ENCODE results near the gene HIVEP1.
"Not testable (repeated sequence)": the region's sequence is repeated elsewhere in the genome, so short reads cannot be mapped to it uniquely, and the experiment has no call there.

HIVEP1 gene

GRCh38 chr6:12103158-12103557, 91.0 kb downstream of the HIVEP1 start:
- no peak overlapping the region for H3K4me2 ChIP-seq (ENCODE audit: low read length)

GRCh38 chr6:12105271-12105670, 93.2 kb downstream of the HIVEP1 start:
- Histone ChIP-seq H3K79me2 (ENCODE audit: low read length) (no peaks in the 10 kb centered on the region), H3K27ac (ENCODE audit: low read length) (no peak overlapping the region), H3K9ac (ENCODE audit: low read length) (no peak overlapping the region), H3K4me2 (ENCODE audit: low read length) (no peak overlapping the region), H3K4me1 (ENCODE audit: low read length) (no peaks in the 10 kb centered on the region), H3K27me3 (ENCODE audit: low read depth, low read length) (no peaks in the 10 kb centered on the region), H2AFZ (ENCODE audit: low read depth, low read length) (no peak overlapping the region), H3K4me3 (ENCODE audit: low read length) (no peak overlapping the region), H3K9me3 (ENCODE audit: insufficient read depth, low read length) (no peaks in the 10 kb centered on the region), H4K20me1 (ENCODE audit: insufficient read depth, low read length) (peaks cover 3% of the 10 kb centered on the region; the same call in 1 of the 2 replicates), H3K36me3 (replicated peaks; ENCODE audit: low read depth, low read length) (no peaks in the 10 kb centered on the region)
- no peak for TF ChIP-seq CTCF (IDR thresholded peaks at IDR 0.05; ENCODE audit: low read depth, low read length)

More at GRCh38 chr6:12103158-12103557, 91.0 kb downstream of the HIVEP1 start:
- no peak overlapping the region for H3K4me3 ChIP-seq (ENCODE audit: low read length)
- H3K9me3 ChIP-seq (ENCODE audit: insufficient read depth, low read length) = no peaks in the 10 kb centered on the region
- H3K9ac ChIP-seq (ENCODE audit: low read length) = no peak overlapping the region
- peaks cover 3% of the 10 kb centered on the region; the same call in 1 of the 2 replicates for H4K20me1 ChIP-seq (ENCODE audit: insufficient read depth, low read length)
- H3K79me2 ChIP-seq (ENCODE audit: low read length) = no peaks in the 10 kb centered on the region
- no peak overlapping the region for H3K27ac ChIP-seq (ENCODE audit: low read length)
- TF ChIP-seq EZH2phosphoT487 (IDR thresholded peaks at IDR 0.05; ENCODE audit: low read depth) (no peak), CTCF (IDR thresholded peaks at IDR 0.05; ENCODE audit: low read depth, low read length) (no peak)
- no peaks in the 10 kb centered on the region for H3K27me3 ChIP-seq (ENCODE audit: low read depth, low read length)
- H2AFZ ChIP-seq (ENCODE audit: low read depth, low read length) = no peak overlapping the region
- no peaks in the 10 kb centered on the region for H3K36me3 ChIP-seq (replicated peaks; ENCODE audit: low read depth, low read length)
- no peaks in the 10 kb centered on the region for H3K4me1 ChIP-seq (ENCODE audit: low read length)

- not testable (repeated sequence) for H4K20me1 ChIP-seq (ENCODE audit: insufficient read depth, low read length); H3K9me3 ChIP-seq (ENCODE audit: insufficient read depth, low read length); H3K4me3 ChIP-seq (ENCODE audit: low read length); H2AFZ ChIP-seq (ENCODE audit: low read depth, low read length); H3K79me2 ChIP-seq (ENCODE audit: low read length); H3K36me3 ChIP-seq (replicated peaks; ENCODE audit: low read depth, low read length); H3K9ac ChIP-seq (ENCODE audit: low read length); H3K4me1 ChIP-seq (ENCODE audit: low read length); H3K27ac ChIP-seq (ENCODE audit: low read length); H3K27me3 ChIP-seq (ENCODE audit: low read depth, low read length); H3K4me2 ChIP-seq (ENCODE audit: low read length)
Observed at GRCh38 chr6:12108376-12108775, 96.3 kb downstream of the HIVEP1 start.

- no peak overlapping the region for H3K4me3 ChIP-seq (ENCODE audit: low read length)
- H3K4me1 ChIP-seq (ENCODE audit: low read length) = peaks cover 24% of the 10 kb centered on the region
- no peak for TF ChIP-seq EZH2phosphoT487 (IDR thresholded peaks at IDR 0.05; ENCODE audit: low read depth)
- H3K4me2 ChIP-seq (ENCODE audit: low read length) = no peak overlapping the region
- H4K20me1 ChIP-seq (ENCODE audit: insufficient read depth, low read length) = no peaks in the 10 kb centered on the region
- no peak overlapping the region for H3K27ac ChIP-seq (ENCODE audit: low read length)
- H3K79me2 ChIP-seq (ENCODE audit: low read length) = no peaks in the 10 kb centered on the region
- no peaks in the 10 kb centered on the region for H3K9me3 ChIP-seq (ENCODE audit: insufficient read depth, low read length)
- no peak overlapping the region for H3K9ac ChIP-seq (ENCODE audit: low read length)
- H3K36me3 ChIP-seq (replicated peaks; ENCODE audit: low read depth, low read length) = no peaks in the 10 kb centered on the region
- no peaks in the 10 kb centered on the region for H3K27me3 ChIP-seq (ENCODE audit: low read depth, low read length)
- H2AFZ ChIP-seq (ENCODE audit: low read depth, low read length) = no peak overlapping the region
Observed at GRCh38 chr6:12110523-12111362, 98.6 kb downstream of the HIVEP1 start.

GRCh38 chr6:12111363-12111670, 99.2 kb downstream of the HIVEP1 start:
- no peaks in the 10 kb centered on the region for H3K79me2 ChIP-seq (ENCODE audit: low read length)
- no peaks in the 10 kb centered on the region for H3K9me3 ChIP-seq (ENCODE audit: insufficient read depth, low read length)
- no peak overlapping the region for H3K4me2 ChIP-seq (ENCODE audit: low read length)
- no peak overlapping the region for H3K27ac ChIP-seq (ENCODE audit: low read length)
- no peaks in the 10 kb centered on the region for H4K20me1 ChIP-seq (ENCODE audit: insufficient read depth, low read length)
- H3K36me3 ChIP-seq (replicated peaks; ENCODE audit: low read depth, low read length) = peaks cover 1% of the 10 kb centered on the region
- no peak overlapping the region for H3K4me3 ChIP-seq (ENCODE audit: low read length)
- no peak overlapping the region for H3K9ac ChIP-seq (ENCODE audit: low read length)
- TF ChIP-seq EZH2phosphoT487 (IDR thresholded peaks at IDR 0.05; ENCODE audit: low read depth) = no peak
- no peak for TF ChIP-seq CTCF (IDR thresholded peaks at IDR 0.05; ENCODE audit: low read depth, low read length)
- no peak overlapping the region for H2AFZ ChIP-seq (ENCODE audit: low read depth, low read length)
- peaks cover 30% of the 10 kb centered on the region for H3K4me1 ChIP-seq (ENCODE audit: low read length)
- H3K27me3 ChIP-seq (ENCODE audit: low read depth, low read length) = no peaks in the 10 kb centered on the region
